GM21529 (cell line): ENCODE measurements around the gene CDKN1B.
"Not testable (repeated sequence)": the region's sequence is repeated elsewhere in the genome, so short reads cannot be mapped to it uniquely, and the experiment has no call there.

Experiments used
- ATAC-seq: cut with Tn5 transposase; IDR thresholded peaks from one replicate; pipeline ENCODE4 v1.9.1; 2021; ENCODE audit not compliant: unreplicated experiment

The CDKN1B gene

GRCh38 chr12:12723681-12724420 is 6.7 kb downstream of the CDKN1B start:
- ATAC-seq: no peak

- ATAC-seq: no peak
Measured at GRCh38 chr12:12724421-12725085, 7.4 kb downstream of the CDKN1B start.

DNA sequence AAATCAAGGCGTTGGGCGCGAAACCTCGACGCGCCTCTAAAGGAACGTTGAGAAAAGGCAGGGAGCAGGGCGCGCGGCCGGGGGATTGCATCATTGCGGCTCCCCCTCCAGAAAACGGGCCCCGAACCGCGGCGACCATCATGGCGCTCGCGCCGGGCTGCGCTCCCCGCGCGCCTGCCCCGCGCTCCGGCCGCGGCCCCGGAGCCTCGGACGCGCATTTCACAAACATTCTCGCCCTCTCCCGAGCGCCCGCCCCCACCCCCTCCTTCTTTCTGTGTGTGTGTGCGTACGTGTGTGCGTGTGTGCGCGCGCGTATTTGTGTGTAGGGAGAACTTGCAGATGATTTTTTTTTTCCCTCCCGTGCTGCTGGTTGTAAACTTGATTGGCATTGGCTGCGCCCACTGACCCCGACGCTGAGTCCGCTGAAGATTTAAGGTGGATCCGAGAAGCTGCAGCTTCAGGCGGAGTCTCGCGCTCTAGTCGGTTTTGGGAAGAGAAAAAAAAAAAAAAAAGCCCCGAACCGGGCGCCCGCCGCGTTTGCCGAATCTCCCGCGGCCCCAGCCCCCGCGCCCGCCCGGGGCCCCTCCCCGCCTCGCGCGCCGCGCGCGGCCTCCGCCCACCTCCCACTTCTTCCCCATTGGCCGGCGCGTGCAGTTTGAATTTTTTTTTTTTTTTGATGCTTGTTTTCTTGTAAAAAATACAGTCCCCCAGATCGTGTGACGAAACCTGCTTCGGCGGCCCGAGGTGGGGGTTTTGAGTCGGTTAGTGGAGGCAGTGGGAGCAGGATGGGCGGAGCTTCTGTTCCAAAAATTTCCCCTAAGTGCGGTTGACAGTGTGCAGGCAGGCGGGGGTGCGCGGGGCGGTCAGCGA is 8.2 kb downstream of the CDKN1B start:
- ATAC-seq: peak; percentile 60

DNA sequence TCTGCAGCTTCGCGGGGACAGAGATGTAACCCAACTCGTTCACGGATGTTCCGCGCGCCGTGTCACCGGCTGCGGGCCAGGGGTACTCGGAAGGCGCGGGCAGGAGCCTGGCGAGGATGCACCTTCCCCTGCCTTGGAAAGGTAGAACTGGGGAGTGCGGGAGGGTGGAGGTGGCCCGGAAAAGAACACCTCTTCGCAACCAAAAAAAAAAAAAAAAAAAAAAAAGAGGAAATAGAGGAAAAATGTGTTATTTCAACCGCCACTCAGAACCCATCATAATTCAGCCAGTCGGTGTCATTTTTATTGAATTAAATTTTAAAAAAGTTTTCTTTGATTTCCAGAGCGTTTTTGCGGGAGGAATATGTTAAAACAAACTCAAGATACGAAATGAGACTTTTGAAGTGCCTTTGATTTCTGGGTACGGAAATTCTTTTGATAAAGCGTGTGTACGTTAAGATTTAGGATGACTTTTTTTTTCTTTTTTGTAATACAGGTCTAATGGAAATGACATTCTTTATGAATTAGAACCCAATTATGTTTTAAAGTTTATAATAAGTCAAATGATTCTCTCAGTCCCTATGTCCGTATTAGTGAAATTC is 8.9 kb downstream of the CDKN1B start:
- no peak for ATAC-seq

- ATAC-seq: no peak
Measured at GRCh38 chr12:12726555-12727093, 9.5 kb downstream of the CDKN1B start.

- no peak for ATAC-seq
Measured at GRCh38 chr12:12731178-12731577, 14.0 kb downstream of the CDKN1B start.

DNA sequence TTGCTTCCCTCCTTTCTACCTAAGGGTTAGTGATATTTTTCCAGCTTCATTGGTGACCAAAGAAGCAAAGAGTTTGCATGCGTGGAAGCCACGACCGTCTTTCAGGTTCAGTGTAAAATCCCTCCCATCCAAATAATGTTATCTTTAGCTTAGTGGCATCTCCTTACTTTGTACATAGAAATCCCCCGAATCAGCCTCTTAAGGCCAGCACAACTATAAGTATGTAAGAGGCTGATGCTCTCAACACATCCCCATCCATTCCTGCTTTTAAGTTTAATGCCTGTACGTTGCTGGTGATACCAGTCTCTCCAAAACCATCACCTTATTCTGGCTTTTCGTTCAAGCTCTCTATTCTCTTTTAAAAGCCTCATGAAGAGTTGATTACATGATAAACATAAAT is 14.6 kb downstream of the CDKN1B start:
- no peak for ATAC-seq

DNA sequence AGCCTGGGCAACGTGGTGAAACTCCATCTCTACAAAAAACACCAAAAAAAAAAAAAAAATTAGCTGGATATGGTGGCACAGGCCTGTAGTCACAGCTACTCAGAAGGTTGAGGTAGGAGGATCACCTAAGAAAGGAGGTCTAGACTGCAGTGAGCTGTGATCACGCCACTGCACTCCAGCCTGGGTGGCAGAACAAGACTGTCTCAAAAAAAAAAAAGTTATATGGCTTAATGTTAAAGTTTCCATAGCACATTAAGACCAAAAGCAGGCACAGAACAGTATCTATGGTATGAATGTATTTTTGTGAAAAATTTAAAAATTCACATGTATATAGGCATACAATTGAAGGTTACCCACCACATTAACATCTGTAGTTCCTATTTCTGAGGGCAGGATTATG is 15.9 kb downstream of the CDKN1B start:
- ATAC-seq: no peak

GRCh38 chr12:12734054-12734453 is 16.9 kb downstream of the CDKN1B start:
- no peak for ATAC-seq

DNA sequence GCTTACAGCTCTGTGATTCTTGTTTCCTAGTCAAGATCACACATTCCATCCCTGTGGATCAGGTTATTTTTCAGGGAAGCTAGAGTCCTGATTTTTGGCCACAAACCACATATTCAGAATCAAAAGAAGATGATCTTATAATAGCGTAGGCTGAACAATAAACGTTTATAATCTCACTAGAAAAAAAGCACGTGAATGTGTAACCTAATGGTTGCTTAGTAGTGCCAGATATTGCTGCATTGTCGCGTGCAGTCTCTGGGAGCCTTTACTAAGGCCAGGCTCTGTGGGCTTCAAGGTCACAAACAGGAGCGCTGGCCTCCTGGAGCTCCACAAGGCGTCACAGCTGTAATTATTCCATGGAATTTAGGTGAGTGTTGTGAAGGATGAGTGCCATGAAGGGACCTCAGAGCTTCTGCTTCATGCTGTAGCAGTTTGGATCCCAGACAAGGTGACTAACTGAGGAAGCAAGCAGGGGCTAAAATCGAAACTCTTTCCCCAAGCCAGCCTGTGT is 17.4 kb downstream of the CDKN1B start:
- no peak for ATAC-seq

GRCh38 chr12:12735301-12735700 is 18.1 kb downstream of the CDKN1B start:
- no peak for ATAC-seq

DNA sequence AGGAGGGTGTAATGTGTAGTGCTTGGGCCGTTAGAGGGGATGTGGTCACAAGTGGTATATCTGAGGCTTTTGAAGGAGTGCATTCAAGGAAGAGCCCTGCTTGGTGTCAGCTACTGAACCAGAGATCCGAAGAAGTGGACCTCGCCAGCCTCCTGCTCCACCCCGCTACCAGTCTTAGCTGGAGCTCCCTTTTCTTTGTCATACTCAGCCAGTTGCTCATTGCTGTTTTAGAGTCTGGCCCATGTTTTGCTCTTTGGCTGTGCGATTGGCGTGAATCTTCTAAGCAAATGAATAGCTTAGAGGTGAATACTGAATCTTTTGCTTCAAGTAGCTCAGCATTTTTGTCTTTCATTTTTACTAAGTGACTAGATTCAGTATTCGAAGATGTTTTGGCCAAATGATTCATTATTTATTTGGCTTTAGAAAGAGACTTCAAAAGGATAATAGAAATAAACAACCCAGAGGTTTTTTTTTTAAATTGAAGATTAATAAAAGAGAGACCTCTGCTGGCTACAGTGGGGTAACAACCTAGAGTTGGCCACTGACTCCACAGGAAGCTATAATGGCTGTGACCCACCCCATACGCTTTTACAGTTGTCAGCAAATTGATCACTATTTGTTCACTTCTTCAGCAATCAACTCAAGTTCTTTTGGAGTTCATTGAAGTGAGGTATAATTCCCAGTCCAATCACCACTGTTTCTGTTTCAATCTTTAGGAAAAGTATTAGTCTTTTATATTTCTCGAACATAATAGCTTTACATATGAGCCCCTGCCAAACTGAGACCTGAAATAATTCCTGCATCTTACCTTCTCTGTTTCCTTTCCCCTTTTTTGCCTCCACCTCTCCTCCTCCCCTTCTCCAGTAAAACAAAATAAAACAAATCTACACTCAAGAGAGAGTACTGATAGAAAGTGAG is 19.9 kb downstream of the CDKN1B start:
- peak; percentile 69 for ATAC-seq

DNA sequence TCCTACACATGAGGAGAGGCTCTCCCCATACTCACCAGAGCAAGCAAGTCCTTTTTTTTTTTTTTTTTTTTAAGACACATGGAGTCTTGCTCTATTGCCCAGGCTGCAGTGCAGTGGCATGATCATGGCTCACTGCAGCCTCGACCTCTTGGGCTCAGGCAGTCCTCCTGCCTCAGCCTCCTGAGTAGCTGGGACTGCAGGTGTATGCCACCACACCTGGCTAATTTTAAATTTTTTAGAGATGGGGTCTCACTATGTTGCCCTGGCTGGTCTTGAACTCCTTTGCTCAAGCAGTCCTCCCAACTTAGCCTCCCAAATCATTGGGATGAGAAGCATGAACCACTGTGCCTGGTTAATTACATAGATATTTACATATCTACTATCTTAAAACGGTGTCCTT is 21.0 kb downstream of the CDKN1B start:
- ATAC-seq: not testable (repeated sequence)

GRCh38 chr12:12741660-12742059 is 24.5 kb downstream of the CDKN1B start:
- no peak for ATAC-seq

DNA sequence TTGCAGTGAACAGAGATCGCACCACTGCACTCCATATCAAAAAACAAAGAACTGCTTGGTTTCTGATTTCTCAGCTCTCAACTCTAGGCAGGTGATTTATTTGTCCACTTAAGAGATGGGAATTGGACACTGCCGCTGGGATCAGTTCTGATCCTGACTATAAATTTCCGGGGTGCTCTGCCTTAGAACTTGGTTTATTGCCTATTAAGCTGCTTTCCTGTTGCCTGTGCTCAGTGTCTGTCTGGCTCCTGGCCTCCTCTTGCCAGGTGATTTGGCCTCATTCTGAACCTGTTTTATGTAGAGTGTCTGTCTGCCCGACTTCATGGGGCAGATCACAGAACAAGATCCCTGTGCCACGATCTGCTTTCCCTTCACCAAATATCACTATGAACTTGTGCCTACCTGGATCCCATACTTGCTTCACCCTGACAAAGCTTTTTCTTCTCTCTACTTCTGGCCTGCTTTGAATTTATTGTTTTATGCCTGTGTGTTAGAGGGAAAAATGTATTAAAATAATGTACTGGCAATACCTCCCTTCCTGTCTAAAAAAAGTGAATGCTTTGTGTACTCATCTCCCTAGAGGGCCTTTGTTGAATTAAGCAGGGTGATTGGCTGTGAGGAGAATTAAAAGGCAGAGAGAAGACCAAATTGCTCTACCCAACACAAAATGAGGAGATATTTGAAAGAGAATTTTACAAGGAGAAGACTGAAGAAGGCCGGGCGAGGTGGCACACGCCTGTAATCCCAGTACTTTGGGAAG is 27.6 kb downstream of the CDKN1B start:
- no peak for ATAC-seq

DNA sequence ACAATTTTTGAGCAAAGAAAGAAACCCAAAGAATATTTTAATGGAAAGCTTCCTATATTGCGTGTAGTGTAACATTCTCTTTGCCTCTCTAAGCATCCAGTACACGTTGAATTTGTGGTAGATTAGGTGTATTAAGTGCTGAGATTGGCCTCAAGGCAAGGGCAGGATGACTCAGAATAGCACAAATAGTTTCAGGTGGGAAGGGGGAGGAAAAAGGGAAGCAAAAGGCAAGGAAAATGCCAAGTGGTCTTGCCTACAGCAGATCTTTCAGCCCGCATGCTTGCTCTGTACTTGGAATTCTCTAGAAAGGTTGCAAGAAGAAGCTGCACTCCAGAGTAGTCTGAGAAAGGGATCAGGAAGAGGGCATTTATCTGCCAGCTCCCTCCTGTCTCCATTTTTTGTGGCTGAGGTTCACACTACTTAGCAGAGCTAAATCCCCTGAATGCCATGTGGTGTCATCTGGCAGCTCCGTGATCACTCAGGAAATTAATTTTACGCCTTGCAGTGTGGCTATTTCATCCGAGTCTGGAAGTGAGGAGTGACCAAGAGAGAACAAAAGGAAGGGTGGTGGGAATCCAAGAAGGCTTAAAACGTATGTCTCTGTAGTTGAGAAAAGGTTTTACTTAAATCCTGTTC is 28.5 kb downstream of the CDKN1B start:
- no peak for ATAC-seq

DNA sequence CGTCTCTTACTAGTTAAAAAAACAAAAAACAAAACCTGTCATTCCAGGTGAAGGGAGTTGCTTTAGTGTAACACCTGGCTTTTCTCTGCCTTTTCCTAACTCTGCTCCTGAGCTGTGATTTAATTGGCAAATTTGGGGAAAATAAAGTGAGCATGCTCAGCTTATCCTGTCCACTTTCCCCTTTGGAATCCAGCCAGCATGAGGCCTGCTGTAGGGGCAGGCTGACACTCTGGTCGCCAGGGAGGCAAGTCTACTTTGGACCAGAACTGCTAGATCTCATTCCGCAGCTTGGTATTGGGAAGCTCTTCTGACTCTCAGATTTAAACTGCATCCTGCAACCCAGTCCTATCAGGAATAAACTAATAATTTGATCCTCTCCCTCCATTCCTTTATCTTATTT is 30.1 kb downstream of the CDKN1B start:
- no peak for ATAC-seq

DNA sequence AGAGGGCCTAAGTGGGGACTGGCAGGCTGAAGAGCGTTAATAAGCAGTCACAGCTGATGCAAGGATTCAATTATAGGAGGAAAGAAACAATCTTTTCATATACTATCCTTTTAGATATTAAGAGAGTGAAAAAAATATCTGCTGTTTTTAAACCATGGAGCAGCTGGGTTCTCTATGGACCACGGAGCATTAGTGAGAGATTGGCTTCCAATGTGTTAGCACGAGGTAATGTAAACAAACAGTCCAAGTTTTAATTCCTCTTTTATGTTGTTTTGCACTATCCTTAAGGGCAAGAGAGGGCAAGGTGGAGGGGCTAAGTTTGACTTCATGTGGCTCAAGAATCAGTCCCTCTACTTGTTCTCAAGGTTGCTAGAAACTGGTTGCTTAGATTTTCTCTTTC is 30.9 kb downstream of the CDKN1B start:
- no peak for ATAC-seq

GRCh38 chr12:12749433-12749832 is 32.3 kb downstream of the CDKN1B start:
- no peak for ATAC-seq
